HG03565 (cell line): Measurements from ENCODE around the gene AKT1.

Experiments
- ATAC-seq: cut with Tn5 transposase; IDR thresholded peaks from one replicate; pipeline ENCODE4 v1.9.1; 2021; ENCODE audit warnings: mild to moderate bottlenecking, moderate library complexity; ENCODE audit not compliant: unreplicated experiment

AKT1 gene

DNA sequence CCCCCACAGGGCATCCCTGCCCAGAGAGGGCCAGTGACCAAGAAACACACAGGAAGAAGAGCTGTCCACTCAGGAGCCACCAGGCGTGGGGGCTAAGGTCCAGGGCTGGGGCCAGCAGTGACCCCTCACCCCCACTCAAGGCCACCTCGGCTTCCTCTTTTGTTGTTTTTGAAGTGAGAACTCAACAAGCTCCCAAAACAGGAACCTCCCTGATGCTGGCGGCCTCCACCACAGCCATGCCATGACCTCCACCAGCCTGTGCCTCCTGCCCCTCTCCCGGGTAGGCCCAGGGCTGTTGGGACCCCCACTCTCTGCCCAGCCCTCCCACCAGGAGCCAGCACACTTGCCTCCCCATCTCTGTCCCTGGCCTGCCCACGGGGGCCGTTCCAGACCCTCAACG lies 7.8 kb downstream of the AKT1 start:
- ATAC-seq, result no peak

DNA sequence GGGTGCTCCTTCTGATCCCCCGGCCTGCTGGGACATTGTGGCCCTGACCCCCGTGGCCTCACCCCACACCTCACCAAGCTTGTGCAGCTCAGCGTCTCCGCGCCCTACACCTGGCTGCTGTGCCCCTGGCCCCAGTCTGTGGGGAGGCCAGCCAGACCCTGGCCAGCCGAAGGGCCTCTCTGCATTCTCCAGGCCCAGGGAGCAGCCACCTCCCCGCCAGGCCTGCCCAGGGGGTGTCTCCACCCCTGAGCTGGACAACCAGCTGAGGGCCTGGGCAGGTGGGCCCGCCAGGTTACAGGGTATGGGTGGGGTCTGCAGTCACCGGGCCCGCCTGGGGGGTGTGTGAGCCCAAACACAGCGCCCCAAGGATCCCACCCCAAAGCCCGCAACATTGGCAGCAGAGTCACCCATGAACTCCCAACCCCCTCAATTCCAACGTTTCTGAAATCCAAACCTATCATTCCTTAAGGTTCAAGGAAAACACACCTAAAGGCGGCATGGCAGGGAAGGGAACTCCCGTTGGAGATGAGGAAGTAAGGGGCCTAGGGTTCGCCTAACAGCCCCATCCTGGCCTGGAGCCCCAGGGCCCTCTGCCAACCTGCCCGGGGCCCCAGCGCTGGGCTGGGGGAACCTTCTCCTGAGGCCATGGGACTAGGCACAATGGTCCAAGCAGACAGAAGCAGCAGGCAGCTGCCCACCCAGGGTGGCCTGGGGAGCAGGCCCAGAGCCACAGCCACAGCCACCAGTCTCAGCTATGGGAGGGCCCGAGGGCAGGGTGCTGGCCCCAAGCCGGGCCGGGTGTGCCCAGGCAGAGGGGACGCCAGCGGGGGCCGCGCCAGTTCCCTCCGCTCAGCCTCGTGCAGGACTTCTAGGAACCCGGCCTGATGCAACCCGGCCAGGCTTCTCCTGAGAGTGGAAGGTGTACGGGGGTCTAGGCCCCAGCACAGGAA lies 8.5 kb downstream of the AKT1 start:
- ATAC-seq, result no peak

DNA sequence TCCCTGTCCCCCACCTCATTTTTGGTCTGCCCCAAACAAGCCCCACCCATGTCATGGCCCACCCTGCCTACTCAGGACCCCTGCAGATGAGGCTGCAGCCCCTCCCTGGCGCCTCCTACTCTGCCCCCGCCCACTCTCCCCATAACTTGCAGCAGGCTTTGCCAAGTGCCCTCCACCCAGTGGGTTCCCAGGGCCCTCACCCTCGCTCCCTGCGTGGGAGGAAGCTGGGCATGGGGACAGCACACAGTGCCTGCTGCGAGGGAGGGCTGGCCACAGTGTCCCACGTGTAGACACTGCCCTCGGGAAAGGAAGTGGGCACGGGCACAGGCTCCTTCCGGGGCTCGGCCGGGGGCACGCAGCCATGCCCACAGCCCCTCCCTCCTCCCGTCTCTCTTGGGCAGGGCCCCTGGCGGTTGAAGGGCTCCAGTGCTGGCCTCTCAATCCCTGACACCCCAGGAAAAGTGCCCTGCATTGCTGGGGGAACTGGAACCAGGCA lies 9.4 kb downstream of the AKT1 start:
- no peak for ATAC-seq

DNA sequence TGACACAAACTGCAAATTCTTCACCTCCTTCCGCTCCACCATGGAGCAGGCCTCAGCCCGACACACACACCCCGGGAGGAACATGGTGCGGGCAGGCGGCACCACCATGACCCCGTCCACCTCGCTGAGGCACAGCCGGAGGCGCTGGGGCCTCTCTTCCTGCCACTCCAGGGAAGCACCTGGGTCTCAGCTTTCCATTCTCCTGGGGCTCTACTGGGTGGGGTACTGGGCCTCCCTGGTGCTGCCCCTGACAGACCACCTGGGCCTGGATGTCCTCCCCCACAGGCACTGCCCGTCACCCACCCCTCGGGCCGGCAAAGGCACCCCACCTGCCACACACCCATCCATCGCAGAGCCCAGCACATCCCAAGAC lies 9.9 kb downstream of the AKT1 start:
- no peak for ATAC-seq

DNA sequence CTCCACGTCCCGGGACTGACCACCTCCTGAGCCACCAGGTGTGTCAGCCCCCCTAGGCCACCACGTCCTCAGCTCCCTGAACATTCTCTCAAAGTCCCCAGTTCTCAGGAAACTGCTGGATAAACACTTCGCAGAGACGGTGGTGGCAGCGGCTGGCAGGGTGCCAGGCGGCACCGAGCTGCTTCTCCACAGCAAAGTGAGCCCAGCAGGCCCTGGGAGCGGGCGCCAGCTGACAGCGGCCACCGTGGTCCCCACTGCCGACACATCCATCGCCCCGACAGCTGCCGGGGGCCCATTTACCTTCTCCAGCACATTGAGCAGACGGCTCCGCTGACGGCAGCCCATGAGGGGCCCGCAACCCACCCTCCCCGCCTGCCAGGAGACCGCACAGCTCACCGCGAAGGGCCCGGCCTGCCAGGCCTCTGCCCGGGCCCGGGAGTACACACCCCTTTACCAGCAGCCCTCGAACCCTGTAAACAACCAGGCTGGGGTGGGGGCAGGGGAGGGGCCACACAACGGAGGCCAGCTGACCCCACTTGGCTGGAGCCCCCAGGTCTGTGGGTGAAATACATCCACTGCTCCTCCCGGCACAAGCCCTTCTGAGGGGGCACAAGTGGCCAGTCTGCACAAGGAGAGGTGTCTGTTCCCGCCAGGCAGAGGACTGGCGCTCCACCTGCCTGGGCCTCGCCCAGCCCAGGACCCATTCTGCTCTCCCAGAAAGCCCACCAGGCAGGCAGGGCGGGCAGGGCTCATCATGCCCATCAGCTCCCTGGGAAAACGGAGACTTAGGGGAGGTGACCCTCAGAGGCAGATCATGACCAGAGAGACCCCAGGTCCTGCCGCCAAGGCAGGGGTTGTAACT lies 10.5 kb downstream of the AKT1 start:
- no peak for ATAC-seq

DNA sequence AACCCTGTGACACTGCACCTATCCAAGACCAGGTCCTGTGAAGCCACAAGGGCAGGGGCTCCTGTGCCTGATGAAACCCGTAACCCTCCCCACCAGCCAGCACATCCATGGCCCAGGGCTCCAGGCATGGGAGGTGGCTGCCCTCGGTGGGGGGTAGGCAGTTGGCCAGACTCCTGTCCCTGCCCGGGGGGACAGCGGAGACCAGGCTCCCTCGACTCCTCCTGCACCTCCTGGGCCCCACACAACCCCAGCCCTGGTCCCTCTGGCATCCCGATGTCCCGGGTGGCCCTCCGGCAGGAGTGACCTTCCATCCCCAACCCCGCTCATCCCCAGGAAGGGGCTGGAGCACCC lies 11.4 kb downstream of the AKT1 start:
- ATAC-seq, result no peak

DNA sequence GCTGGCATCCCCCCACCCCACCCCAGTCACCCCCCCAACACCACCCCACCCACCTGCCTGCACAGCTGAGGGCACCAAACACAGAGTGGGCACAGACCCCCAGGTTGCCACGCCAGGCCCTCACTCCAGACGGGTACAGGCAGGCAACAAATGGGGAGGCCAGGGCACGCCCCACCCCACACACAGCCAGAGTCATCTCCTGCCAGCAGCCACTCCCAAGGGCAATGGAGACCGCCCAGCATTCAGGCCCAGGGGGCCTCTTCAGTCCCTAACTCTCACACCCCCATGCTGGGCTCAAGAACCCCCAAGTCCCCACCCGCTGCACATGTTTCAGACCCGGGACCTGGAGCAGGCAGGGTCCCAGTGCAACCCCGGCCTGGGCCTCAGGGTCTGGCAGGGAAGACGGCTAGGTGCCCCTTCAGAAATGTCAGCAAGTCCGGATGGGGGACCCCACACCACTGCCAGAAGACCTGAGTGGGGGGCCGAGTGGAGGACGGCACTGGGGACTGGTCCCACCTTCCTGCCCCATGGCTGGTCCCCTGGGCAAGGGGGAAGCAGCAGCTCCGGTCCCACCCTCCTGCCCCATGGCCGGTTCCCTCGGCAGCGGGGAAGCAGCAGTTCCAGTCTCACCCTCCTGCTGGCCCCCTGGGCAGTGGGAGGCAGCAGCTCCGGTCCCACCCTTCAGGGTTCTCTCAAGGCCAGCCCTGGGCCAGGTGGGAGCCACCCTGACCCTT lies 11.9 kb downstream of the AKT1 start:
- no peak for ATAC-seq

DNA sequence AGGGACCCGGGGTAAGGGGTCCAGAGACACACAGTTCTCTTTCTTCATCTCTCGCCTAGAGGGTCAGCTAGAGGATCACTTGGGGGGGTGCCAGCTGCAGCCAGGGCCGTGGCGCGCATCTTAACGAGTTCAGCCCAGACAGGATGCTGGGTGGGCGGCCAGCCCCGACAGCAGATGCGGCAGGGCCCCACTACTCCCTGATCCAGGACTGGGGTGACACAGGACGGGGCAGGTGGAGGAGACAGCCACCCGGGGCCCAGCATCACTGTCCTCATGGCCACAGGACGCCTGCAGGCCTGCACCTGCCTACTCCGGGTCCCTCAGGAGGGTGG lies 12.8 kb downstream of the AKT1 start:
- ATAC-seq, result no peak

DNA sequence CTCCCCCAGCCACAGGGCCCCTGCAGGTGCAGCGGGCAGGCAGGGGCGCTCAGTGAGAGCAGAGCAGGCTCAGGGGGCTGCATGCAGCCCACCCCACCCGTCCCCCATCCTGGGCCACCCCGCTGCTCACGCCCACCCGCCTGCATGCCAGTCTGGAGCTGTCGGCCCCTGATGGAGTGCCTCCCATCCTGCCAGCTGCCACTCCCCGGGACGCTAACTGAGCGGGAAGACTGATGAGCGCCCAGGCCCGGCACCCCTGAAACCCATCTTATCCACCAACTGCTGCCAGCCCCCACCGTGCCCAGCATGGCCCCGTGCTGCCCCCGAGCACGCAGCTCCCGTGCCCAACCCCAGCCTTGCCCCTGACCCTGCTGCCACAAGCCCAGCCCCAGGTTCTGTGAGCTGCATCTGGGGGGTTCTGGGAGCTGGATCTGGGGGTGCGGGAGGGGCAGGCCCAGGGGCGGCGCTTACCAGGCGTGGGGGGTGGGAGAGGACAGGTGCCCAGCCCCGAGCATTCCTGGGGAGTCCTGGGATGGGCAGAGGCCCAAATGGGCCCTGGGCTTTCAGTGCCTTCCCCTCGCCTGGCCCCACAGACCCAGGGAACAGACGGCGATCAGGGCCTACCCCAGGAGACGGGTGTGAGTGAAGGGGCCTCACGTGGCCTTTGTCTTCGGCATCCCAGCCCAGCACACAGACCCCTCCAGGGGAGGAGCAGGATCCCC lies 13.3 kb downstream of the AKT1 start:
- no peak for ATAC-seq

DNA sequence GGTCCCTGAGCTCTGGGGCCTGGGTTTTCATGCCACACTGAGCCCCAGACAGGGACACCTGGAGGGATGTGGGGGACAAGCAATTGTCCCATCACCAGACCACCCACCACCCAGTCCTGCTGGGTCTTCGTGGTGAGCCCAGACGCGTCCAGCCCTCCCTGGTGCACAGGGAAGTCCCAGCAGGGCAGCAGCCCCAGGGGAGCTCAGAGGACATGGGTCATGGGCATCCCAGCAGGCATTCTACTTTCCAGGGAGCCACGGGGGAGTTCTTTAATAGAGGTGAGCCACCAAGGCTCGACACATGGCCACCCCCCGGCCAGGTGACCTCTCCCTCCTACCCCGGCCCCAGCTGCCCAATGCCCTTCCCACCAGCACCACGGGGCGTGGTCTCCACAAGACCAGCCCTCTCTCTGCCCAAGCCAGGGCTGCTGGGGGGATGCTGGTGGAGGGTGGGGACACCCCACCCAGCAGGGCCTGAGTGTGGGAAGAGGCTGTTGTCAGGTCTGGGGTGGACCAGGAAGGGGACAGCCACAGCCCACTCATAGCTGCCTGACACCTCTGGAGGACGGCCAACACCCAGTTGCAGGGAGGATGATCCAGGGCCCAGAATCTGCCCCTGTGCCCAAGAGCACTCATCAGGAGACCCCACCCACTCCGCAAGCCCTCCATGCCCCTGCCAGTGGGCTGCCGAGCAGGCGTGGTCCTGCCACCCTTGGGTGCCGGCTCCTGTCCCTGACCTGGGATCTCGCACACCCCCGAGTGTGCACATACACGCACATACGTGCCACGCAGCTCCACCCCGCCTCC lies 14.1 kb downstream of the AKT1 start:
- ATAC-seq, result no peak

DNA sequence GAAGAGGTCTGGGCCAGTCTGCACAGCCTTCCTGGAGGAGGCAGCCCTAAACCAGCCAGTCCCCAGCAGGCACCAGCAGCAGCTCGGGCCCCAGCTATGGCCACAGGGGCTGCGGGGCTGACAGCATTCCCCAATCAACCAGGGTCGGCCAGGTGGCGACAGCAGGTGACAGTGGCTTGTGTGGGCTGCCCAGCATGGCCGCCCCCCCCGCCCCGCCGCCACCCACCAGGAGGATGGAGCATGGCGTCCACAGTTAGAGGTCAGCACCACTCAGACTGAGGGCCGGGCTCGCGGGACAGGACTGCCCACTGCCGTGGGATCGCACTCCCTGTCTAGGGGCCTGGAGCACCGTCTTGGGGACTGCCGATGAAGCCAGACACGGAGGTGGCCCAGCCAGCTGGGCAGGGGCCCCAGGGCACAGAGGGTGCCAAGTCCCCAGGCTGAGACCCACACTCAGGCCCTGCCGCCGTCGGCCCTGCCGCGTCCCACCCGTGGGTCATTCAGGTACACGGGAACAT lies 15.0 kb downstream of the AKT1 start:
- ATAC-seq, result no peak

DNA sequence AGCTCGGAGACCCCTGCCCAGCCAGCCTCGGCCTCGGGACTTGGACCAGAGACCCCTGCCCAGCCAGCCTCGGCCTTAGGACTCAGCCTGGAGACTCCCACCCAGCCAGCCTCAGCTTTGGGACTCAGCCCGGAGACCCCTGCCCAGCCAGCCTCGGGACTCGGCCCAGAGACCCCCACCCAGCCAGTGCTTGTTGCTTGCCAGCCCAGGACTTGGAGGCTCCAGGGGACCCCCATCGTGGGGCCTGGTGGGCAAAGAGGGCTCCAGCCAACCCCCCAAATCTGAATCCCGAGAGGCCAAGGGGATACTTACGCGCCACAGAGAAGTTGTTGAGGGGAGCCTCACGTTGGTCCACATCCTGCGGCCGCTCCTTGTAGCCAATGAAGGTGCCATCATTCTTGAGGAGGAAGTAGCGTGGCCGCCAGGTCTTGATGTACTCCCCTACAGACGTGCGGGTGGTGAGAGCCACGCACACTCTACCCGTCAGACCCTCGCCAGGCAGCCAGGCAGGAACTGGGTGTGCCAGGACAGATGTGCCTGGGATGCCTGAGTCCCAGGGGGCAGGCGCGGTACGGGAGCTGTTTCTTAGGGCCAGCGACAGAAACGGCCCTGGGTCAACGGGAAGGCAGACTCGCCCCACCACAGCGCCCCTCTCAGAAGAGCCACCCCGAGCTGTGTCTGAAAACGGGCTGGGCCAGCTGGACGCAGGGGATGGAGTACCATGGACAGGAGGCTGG lies 15.6 kb downstream of the AKT1 start:
- ATAC-seq, result no peak

DNA sequence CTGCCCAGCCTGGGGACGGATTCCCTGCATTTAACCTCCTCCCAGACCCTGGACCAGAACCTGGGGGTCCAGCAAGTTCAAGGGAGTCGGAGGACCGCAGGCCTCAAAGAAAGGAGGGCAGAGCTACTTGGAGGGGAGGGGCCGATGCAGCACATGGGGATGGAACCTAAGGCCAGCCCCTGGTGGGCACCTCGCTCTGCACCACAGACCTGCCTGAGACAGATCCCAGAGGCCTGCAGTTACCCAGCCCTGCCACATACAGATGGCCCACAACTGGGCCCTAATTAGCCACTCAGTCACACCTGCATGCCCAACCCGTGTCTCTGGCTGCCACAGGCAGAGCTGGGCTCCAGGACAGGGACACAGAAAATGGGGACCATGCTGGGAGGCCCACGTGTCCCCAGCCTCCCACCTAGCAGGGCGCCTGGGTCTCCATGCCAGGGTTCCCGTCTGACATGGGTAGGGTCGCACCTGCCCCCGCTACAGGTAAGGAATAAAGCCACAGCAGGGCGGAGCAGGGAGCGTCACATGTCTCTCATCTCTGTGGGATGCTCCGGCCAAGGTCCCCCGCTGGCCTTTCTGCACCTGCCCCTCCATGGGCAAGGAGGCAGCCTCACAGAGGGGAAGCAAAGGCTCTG lies 16.7 kb downstream of the AKT1 start:
- no peak for ATAC-seq

DNA sequence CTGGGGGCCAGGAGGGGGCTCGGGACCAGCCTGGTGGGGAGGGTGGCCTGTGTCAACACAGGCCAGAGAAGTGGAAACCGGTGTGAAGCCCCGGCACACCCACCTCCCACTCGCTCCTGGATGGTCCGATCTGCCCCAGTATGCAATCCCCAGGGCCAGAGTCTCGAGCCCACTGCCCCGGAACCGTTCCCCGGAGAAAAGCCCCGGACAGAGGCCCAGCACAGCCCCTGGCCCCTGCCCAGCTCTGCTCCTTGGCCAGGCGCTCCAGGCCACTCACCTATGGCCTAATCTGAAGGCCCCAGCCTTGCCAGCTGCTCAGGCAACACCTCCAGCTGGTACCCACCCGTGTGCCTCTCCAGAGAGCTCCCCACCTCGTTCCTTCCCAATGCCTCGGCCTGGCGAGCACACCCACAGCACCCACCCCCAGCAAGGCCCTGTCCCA lies 17.7 kb downstream of the AKT1 start:
- ATAC-seq, result no peak

DNA sequence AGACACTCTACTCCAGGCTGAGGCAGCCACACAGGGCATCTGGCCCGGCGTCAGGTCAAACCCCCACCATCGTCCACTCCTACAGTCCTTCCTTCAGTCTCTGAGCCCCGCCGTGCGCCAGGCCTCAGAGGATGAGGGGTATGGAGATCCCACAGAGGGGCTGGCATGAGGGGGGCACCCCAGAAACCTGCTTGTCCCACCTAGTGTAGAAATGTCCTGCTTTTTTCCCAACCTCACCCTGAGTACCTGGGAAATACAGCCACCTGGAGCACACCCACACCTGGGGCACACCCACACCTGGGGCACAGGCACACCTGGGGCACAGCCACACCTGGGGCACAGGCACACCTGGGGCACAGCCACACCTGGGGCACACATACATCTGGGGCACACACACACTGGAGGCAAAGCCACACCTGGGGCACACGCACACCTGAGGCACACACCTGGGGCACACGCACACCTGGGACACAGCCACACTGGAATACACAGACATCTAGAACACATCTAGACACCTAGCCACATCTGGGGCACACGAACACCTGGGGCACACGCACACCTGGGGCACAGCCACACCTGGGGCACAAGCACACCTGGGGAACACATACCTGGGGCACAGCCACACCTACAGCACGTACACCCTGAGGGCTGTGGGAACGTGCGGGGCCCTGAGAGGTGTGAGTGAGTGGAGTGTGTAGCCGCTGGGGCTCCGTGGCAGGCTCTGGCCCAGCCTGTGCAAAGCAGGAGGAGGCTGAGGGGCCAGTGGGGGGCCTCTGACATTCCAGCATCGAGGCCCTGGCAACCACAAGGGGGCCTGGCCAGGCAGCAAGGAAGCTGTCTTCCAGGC lies 18.4 kb downstream of the AKT1 start:
- ATAC-seq, result no peak

DNA sequence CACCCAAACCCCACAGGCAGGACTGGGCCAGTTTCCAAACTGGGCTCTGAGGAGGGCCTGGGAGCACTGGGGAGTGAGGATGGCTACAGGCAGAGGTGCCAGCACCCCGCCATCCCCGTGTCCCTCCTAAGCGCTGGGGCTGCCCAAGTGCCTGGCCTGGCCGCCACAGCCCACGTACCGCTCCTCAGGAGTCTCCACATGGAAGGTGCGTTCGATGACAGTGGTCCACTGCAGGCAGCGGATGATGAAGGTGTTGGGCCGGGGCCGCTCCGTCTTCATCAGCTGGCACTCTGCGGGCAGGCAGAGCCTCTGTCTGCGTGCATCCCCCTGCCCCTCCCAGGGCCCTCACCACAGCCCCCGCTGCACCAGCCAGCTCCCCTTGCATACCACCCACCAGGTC lies 19.1 kb downstream of the AKT1 start:
- no peak for ATAC-seq

DNA sequence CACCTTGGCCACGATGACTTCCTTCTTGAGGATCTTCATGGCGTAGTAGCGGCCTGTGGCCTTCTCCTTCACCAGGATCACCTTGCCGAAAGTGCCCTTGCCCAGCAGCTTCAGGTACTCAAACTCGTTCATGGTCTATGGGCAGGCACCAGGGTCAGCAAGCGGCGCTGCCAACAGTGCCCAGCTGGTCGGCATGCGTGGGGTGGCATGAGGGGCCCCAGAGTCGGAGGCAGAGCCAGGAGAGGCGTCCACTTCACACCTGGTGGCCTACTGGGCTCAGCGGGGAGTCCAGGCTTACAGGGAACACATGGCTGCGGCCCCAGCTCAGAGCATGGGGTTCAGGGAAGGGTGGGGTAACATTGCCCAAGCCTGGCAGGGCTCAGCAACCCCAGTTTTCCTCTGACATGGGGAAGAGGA lies 20.5 kb downstream of the AKT1 start:
- no peak for ATAC-seq
